PC-9 (cell line): ENCODE measurements around the gene MSI2.

ENCODE experiments used
- EZH2 ChIP-seq: fragments of 200-600 bp; sonication (generic); IDR thresholded peaks from 2 replicates; pipeline ENCODE4 v1.8.0; 2017; ENCODE audit warnings: antibody characterized with exemption, low read depth
- TF ChIP-seq, protein P1 (sequence below): fragments of 200-600 bp; sonication (generic); conservative IDR thresholded peaks from 2 replicates; pipeline ENCODE4 v1.6.1; 2017; ENCODE audit warnings: mixed run types, antibody characterized with exemption, mild to moderate bottlenecking, moderate library complexity

GRCh38 chr17:57517273-57517631 lies 260.9 kb downstream of the MSI2 start:
- TF ChIP-seq, protein P1, sequence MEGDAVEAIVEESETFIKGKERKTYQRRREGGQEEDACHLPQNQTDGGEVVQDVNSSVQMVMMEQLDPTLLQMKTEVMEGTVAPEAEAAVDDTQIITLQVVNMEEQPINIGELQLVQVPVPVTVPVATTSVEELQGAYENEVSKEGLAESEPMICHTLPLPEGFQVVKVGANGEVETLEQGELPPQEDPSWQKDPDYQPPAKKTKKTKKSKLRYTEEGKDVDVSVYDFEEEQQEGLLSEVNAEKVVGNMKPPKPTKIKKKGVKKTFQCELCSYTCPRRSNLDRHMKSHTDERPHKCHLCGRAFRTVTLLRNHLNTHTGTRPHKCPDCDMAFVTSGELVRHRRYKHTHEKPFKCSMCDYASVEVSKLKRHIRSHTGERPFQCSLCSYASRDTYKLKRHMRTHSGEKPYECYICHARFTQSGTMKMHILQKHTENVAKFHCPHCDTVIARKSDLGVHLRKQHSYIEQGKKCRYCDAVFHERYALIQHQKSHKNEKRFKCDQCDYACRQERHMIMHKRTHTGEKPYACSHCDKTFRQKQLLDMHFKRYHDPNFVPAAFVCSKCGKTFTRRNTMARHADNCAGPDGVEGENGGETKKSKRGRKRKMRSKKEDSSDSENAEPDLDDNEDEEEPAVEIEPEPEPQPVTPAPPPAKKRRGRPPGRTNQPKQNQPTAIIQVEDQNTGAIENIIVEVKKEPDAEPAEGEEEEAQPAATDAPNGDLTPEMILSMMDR, result no peak
- TF ChIP-seq EZH2, result no peak
